K562 (cell line): ENCODE data around the gene UBE2L5. TPM values are rescaled to one million over a fixed set of nuclear protein-coding genes. Genes with fewer than 3 reads are reported as not detected.

Experiments
- BRD4 ChIP-seq: fragments of 200-600 bp; sonication (generic); IDR thresholded peaks from 2 replicates; pipeline ENCODE4 v1.6.1; 2017; ENCODE audit warnings: inconsistent platforms
- CC2D1A ChIP-seq: fragments of 450-650 bp; IDR thresholded peaks from 2 replicates; pipeline ENCODE4 v1.6.1; 2017; ENCODE audit warnings: mild to moderate bottlenecking
- POLR2AphosphoS5 ChIP-seq: IDR thresholded peaks from 2 replicates; pipeline ENCODE4 v1.6.1; 2011; ENCODE audit warnings: mild to moderate bottlenecking, low read depth, low read length, moderate library complexity; ENCODE audit not compliant: control insufficient read depth, insufficient read depth
- SIRT6 ChIP-seq: IDR thresholded peaks from one replicate; pipeline ENCODE4 v1.6.1; 2012; ENCODE audit warnings: low read depth, mild to moderate bottlenecking, control low read depth, inconsistent platforms, low read length, moderate library complexity
- TBL1XR1 ChIP-seq, 2 experiments: IDR thresholded peaks; 2 replicates each; pipeline ENCODE4 v1.6.1; 2012; ENCODE audit warnings: improper control_type of control experiment in 2 of 2, low read length in 2 of 2, mild to moderate bottlenecking in 1 of 2
- ZNF785 ChIP-seq: fragments of 250-450 bp; sonication (Bioruptor Pico); IDR thresholded peaks from 2 replicates; pipeline ENCODE4 v1.4.0; 2020; ENCODE audit warnings: mild to moderate bottlenecking
- ZNF830 ChIP-seq: fragments of 250-450 bp; sonication (Bioruptor Pico); IDR thresholded peaks from 2 replicates; pipeline ENCODE4 v1.5.0; 2021; ENCODE audit warnings: mild to moderate bottlenecking
- polyA plus RNA-seq, 8 experiments: library from polyadenylated mRNA; depleted of rRNA in 4 of 8; stranded (reverse) in 5 of 8; unstranded in 3 of 8; fragments of >200 nt; fragmentation: Nextera tagmentation in 2 of 8; fragmentation: Illumina TruSeq in 1 of 8; extraction: Ambion mirVana in 2 of 8; extraction: Trizol in 1 of 8; gene quantifications; 2 replicates each; pipeline versions ENCODE4 v1.2.1 to v1.2.3, GENCODE V29; 2011 to 2014; ENCODE audit warnings: inconsistent platforms in 1 of 8, missing spikeins in 1 of 8
- total RNA-seq, 7 experiments: library from RNA; depleted of rRNA in 6 of 7; stranded (reverse); fragments of >200 nt in 6 of 7; fragmentation: Illumina TruSeq in 2 of 7; extraction: Trizol in 2 of 7; gene quantifications; 2 replicates each; pipeline versions ENCODE4 v1.2.1 to v1.2.3, GENCODE V29; 2011 to 2021; ENCODE audit warnings: low replicate concordance in 1 of 7
- TF ChIP-seq, protein P1 (sequence below): sonication (generic); formaldehyde crosslinking; IDR thresholded peaks from 2 replicates; pipeline ENCODE4 v1.8.0; 2022; ENCODE audit warnings: mild to moderate bottlenecking, low read depth, missing genetic modification reagents
- TF ChIP-seq, protein P2 (sequence below): fragments of 450-650 bp; IDR thresholded peaks from 2 replicates; pipeline ENCODE4 v1.6.1; 2014; ENCODE audit warnings: low read depth, mild to moderate bottlenecking, moderate library complexity, borderline replicate concordance
- TF ChIP-seq, protein P3 (sequence below): fragments of 450-650 bp; IDR thresholded peaks from 2 replicates; pipeline ENCODE4 v1.6.1; 2018; ENCODE audit not compliant: partially characterized antibody
- TF ChIP-seq, protein P4 (sequence below): sonication (generic); formaldehyde crosslinking; IDR thresholded peaks from 2 replicates; pipeline ENCODE4 v1.8.0; 2023; ENCODE audit warnings: mild to moderate bottlenecking, missing genetic modification reagents
- TF ChIP-seq, protein P5 (sequence below): sonication (generic); IDR thresholded peaks from 2 replicates; pipeline ENCODE4 v1.6.1; 2016
- TF ChIP-seq, protein P6 (sequence below): fragments of 250-450 bp; sonication (Bioruptor Pico); IDR thresholded peaks from 2 replicates; pipeline ENCODE4 v1.5.1; 2021; ENCODE audit warnings: mild to moderate bottlenecking

The UBE2L5 gene
- total and polyA plus RNA-seq, 9 of the 15 experiments (the other 6 are each of a cell fraction or from before 2014, with no cell fraction given) = 0.22 to 1.5 (median 0.86) TPM; not detected in 6

DNA sequence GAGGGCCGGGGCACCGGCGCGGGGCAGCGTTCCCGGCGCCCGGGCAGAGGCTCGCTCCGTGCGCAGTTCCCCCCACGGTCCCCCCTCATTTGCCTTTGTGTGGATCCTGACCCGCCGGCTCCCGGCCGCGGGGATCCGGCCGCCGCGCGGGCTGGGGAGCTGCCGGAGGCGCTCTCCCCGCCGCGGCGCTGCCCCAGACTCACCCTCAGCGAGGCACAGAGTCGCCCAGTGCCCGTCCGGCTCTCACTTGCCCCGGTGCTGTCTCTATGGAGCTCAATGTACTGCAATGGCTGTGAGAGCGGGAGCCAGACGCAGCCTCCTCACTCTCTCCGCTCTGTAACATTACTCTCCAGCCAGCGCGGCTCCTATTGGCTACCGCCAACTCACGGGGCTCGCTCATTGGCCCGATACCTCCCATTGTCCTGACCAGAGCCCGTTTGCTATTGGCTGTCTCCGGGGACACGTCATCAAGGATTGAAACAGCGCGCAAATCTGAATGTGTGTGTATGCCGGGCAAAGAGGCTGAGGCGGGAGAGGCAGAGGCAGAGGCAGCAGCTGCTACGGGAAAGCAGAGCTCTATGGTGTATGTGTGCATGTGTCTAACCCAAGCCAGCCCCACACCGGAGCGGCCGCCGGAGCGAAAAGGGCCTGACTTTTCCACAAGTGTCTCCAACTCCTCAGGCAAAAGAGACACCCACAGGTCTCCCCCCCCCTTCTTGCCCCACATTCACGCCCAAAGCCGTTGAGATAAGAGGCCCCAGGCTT is 43.5 kb downstream of the UBE2L5 start, which contains the start of gene HMGB1 (continued):
- TF ChIP-seq, protein P1, sequence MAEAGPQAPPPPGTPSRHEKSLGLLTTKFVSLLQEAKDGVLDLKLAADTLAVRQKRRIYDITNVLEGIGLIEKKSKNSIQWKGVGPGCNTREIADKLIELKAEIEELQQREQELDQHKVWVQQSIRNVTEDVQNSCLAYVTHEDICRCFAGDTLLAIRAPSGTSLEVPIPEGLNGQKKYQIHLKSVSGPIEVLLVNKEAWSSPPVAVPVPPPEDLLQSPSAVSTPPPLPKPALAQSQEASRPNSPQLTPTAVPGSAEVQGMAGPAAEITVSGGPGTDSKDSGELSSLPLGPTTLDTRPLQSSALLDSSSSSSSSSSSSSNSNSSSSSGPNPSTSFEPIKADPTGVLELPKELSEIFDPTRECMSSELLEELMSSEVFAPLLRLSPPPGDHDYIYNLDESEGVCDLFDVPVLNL (CRISPR knock-in tag) = peak; percentile 98
- TF ChIP-seq SIRT6 (no peak), CC2D1A (peak; percentile 46; the same call in 1 of the 2 replicates), ZNF830 (CRISPR knock-in tag) (0 out of 2 replicates have a peak, but pooled peaks have one; percentile 28), BRD4 (peak; percentile 17; the same call in 1 of the 2 replicates), POLR2AphosphoS5 (peak; percentile 63), TBL1XR1 (IDR thresholded peaks at IDR 0.05; ENCODE audit: low read length in 2 of 2) (no peak), ZNF785 (CRISPR knock-in tag) (no peak)
- TF ChIP-seq, protein P2, sequence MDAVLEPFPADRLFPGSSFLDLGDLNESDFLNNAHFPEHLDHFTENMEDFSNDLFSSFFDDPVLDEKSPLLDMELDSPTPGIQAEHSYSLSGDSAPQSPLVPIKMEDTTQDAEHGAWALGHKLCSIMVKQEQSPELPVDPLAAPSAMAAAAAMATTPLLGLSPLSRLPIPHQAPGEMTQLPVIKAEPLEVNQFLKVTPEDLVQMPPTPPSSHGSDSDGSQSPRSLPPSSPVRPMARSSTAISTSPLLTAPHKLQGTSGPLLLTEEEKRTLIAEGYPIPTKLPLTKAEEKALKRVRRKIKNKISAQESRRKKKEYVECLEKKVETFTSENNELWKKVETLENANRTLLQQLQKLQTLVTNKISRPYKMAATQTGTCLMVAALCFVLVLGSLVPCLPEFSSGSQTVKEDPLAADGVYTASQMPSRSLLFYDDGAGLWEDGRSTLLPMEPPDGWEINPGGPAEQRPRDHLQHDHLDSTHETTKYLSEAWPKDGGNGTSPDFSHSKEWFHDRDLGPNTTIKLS = peak; percentile 36; the same call in 1 of the 2 replicates
- TF ChIP-seq, protein P3, sequence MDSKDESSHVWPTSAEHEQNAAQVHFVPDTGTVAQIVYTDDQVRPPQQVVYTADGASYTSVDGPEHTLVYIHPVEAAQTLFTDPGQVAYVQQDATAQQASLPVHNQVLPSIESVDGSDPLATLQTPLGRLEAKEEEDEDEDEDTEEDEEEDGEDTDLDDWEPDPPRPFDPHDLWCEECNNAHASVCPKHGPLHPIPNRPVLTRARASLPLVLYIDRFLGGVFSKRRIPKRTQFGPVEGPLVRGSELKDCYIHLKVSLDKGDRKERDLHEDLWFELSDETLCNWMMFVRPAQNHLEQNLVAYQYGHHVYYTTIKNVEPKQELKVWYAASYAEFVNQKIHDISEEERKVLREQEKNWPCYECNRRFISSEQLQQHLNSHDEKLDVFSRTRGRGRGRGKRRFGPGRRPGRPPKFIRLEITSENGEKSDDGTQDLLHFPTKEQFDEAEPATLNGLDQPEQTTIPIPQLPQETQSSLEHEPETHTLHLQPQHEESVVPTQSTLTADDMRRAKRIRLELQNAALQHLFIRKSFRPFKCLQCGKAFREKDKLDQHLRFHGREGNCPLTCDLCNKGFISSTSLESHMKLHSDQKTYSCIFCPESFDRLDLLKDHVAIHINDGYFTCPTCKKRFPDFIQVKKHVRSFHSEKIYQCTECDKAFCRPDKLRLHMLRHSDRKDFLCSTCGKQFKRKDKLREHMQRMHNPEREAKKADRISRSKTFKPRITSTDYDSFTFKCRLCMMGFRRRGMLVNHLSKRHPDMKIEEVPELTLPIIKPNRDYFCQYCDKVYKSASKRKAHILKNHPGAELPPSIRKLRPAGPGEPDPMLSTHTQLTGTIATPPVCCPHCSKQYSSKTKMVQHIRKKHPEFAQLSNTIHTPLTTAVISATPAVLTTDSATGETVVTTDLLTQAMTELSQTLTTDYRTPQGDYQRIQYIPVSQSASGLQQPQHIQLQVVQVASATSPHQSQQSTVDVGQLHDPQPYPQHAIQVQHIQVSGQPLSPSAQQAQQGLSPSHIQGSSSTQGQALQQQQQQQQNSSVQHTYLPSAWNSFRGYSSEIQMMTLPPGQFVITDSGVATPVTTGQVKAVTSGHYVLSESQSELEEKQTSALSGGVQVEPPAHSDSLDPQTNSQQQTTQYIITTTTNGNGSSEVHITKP = peak; percentile 69
- TF ChIP-seq, protein P4, sequence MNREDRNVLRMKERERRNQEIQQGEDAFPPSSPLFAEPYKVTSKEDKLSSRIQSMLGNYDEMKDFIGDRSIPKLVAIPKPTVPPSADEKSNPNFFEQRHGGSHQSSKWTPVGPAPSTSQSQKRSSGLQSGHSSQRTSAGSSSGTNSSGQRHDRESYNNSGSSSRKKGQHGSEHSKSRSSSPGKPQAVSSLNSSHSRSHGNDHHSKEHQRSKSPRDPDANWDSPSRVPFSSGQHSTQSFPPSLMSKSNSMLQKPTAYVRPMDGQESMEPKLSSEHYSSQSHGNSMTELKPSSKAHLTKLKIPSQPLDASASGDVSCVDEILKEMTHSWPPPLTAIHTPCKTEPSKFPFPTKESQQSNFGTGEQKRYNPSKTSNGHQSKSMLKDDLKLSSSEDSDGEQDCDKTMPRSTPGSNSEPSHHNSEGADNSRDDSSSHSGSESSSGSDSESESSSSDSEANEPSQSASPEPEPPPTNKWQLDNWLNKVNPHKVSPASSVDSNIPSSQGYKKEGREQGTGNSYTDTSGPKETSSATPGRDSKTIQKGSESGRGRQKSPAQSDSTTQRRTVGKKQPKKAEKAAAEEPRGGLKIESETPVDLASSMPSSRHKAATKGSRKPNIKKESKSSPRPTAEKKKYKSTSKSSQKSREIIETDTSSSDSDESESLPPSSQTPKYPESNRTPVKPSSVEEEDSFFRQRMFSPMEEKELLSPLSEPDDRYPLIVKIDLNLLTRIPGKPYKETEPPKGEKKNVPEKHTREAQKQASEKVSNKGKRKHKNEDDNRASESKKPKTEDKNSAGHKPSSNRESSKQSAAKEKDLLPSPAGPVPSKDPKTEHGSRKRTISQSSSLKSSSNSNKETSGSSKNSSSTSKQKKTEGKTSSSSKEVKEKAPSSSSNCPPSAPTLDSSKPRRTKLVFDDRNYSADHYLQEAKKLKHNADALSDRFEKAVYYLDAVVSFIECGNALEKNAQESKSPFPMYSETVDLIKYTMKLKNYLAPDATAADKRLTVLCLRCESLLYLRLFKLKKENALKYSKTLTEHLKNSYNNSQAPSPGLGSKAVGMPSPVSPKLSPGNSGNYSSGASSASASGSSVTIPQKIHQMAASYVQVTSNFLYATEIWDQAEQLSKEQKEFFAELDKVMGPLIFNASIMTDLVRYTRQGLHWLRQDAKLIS (CRISPR knock-in tag) = peak; percentile 76; the same call in 1 of the 2 replicates
- TF ChIP-seq, protein P5, sequence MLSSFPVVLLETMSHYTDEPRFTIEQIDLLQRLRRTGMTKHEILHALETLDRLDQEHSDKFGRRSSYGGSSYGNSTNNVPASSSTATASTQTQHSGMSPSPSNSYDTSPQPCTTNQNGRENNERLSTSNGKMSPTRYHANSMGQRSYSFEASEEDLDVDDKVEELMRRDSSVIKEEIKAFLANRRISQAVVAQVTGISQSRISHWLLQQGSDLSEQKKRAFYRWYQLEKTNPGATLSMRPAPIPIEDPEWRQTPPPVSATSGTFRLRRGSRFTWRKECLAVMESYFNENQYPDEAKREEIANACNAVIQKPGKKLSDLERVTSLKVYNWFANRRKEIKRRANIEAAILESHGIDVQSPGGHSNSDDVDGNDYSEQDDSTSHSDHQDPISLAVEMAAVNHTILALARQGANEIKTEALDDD = no peak
- TF ChIP-seq, protein P6, sequence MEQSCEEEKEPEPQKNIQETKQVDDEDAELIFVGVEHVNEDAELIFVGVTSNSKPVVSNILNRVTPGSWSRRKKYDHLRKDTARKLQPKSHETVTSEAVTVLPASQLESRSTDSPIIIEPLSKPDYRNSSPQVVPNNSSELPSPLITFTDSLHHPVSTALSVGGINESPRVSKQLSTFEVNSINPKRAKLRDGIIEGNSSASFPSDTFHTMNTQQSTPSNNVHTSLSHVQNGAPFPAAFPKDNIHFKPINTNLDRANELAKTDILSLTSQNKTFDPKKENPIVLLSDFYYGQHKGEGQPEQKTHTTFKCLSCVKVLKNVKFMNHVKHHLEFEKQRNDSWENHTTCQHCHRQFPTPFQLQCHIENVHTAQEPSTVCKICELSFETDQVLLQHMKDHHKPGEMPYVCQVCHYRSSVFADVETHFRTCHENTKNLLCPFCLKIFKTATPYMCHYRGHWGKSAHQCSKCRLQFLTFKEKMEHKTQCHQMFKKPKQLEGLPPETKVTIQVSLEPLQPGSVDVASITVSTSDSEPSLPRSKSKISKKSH (CRISPR knock-in tag) = no peak
